K562 (cell line): Measurements from ENCODE around the gene SORT1. TPM values are rescaled to one million over a fixed set of nuclear protein-coding genes. Genes with fewer than 3 reads are reported as not detected.

ENCODE experiments used
- ATAC-seq: fragments of 200-7000 bp; cut with Tn5 transposase; 3 replicates; pipeline ENCODE4 v1.9.1; 2020; ENCODE audit warnings: moderate library complexity
- BruUV-seq: library from RNA; stranded (reverse); fragments of 400-500 nt; replicated peaks from 2 replicates; lab custom pipeline; 2021; lab: Mats Ljungman, UMichigan
- CTCF ChIA-PET: fragments of 300-600 bp; formaldehyde crosslinking; extraction: SDS; loops from one replicate; lab custom pipeline; 2021; ENCODE audit warnings: low intra/inter-chr PET ratio; lab: Yijun Ruan, JAX
- POLR2A ChIA-PET: fragments of 300-600, 350-650 bp; sonication (Branson Sonifier 250); formaldehyde crosslinking; extraction: SDS; loops from one replicate; lab custom pipeline; 2021; ENCODE audit warnings: antibody characterized with exemption, inconsistent platforms; lab: Yijun Ruan, JAX
- DNase-seq, 4 experiments: peaks; one replicate each; pipeline versions ENCODE4 v3.0.0 to v3.0.0-alpha.2; 2011 to 2018; ENCODE audit warnings: low spot score in 3 of 4, mixed read lengths in 3 of 4; ENCODE audit errors: extremely low read depth in 1 of 4
- FAIRE-seq: peaks from 2 replicates; lab custom pipeline; 2011; peaks lifted over from hg19 to GRCh38; lab: Jason Lieb, UNC
- H2AFZ ChIP-seq: 2 replicates; pipeline ENCODE4 v1.6.0; 2011; ENCODE audit warnings: low read depth, low read length, control low read depth, inconsistent platforms
- H3K27ac ChIP-seq: fragments of 200-600 bp; 3 replicates; pipeline ENCODE4 v1.8.0; 2011; ENCODE audit warnings: low read depth, mild to moderate bottlenecking, control low read depth, inconsistent platforms, low read length, moderate library complexity, mixed read lengths; ENCODE audit errors: extremely low read depth
- H3K27me3 ChIP-seq, 2 experiments: fragments of 300-600 bp in 1 of 2; 2 replicates in 1 of 2; 3 replicates in 1 of 2; pipeline versions ENCODE4 v1.6.0 to v1.8.0; 2011; ENCODE audit warnings: inconsistent platforms in 2 of 2, low read length in 2 of 2, mild to moderate bottlenecking in 1 of 2, mixed read lengths in 1 of 2, moderate library complexity in 1 of 2; ENCODE audit not compliant: control insufficient read depth in 2 of 2, insufficient read depth in 2 of 2
- H3K36me3 ChIP-seq: fragments of 300-600 bp; 3 replicates; pipeline ENCODE4 v1.8.0; 2011; ENCODE audit warnings: mild to moderate bottlenecking, low read length, inconsistent platforms; ENCODE audit not compliant: control insufficient read depth, insufficient read depth
- H3K4me1 ChIP-seq, 2 experiments: fragments of 200-600 bp in 1 of 2; replicated peaks in 1 of 2; 2 replicates in 1 of 2; 3 replicates in 1 of 2; pipeline versions ENCODE4 v1.5.1 to v1.8.0; 2011; ENCODE audit warnings: inconsistent platforms in 2 of 2, low read length in 2 of 2, mild to moderate bottlenecking in 1 of 2, mixed read lengths in 1 of 2, moderate library complexity in 1 of 2; ENCODE audit not compliant: control insufficient read depth in 2 of 2, insufficient read depth in 2 of 2
- H3K4me2 ChIP-seq: 2 replicates; pipeline ENCODE4 v1.6.1; 2011; ENCODE audit warnings: low read length, control low read depth, inconsistent platforms, mixed read lengths; ENCODE audit not compliant: insufficient read depth
- H3K4me3 ChIP-seq: fragments of 200-600 bp; sonication (generic), shearing (Covaris generic); 2 replicates; pipeline ENCODE4 v1.5.1; 2016; ENCODE audit warnings: control low read depth, inconsistent platforms
- H3K79me2 ChIP-seq: fragments of 200-600 bp; 3 replicates; pipeline ENCODE4 v1.8.0; 2011; ENCODE audit warnings: low read length, inconsistent platforms; ENCODE audit not compliant: control insufficient read depth, insufficient read depth
- H3K9ac ChIP-seq, 2 experiments: 2 replicates each; pipeline versions ENCODE4 v1.6.0 to v1.6.1; 2011; ENCODE audit warnings: low read depth in 2 of 2, low read length in 2 of 2, control low read depth in 1 of 2, inconsistent platforms in 1 of 2, mild to moderate bottlenecking in 1 of 2, mixed read lengths in 1 of 2; ENCODE audit not compliant: insufficient read depth in 1 of 2
- H3K9me1 ChIP-seq: one replicate; pipeline ENCODE4 v1.6.0; 2011; ENCODE audit warnings: inconsistent platforms, mild to moderate bottlenecking, low read length, moderate library complexity; ENCODE audit not compliant: control insufficient read depth, insufficient read depth
- H3K9me3 ChIP-seq: replicated peaks from 2 replicates; pipeline ENCODE4 v1.5.1; 2011; ENCODE audit warnings: low read depth, low read length, inconsistent platforms; ENCODE audit not compliant: control insufficient read depth, insufficient read depth
- H4K20me1 ChIP-seq: replicated peaks from 2 replicates; pipeline ENCODE4 v1.6.1; 2011; ENCODE audit warnings: low read length, inconsistent platforms, mixed read lengths; ENCODE audit not compliant: control insufficient read depth, insufficient read depth
- FOXA3 ChIP-seq, 2 experiments: fragments of 450-650 bp in 1 of 2; sonication (generic) in 1 of 2; formaldehyde crosslinking; IDR thresholded peaks in 1 of 2; conservative IDR thresholded peaks in 1 of 2; 2 replicates each; pipeline versions ENCODE4 v1.4.0 to v1.8.0; 2020 to 2022; ENCODE audit warnings: mild to moderate bottlenecking in 2 of 2, missing genetic modification reagents in 1 of 2
- HNRNPLL ChIP-seq: fragments of 200-400 bp; formaldehyde crosslinking; IDR thresholded peaks from 2 replicates; pipeline ENCODE4 v1.6.1; 2017; ENCODE audit warnings: low read length, low read depth, mild to moderate bottlenecking; ENCODE audit not compliant: poor library complexity, severe bottlenecking
- KLF10 ChIP-seq: fragments of 250-450 bp; sonication (Bioruptor Pico); IDR thresholded peaks from 2 replicates; pipeline ENCODE4 v1.6.1; 2021; ENCODE audit warnings: matching md5 sums
- RAD21 ChIP-seq, 2 experiments: fragments of 250-450 bp in 1 of 2; fragments of 450-650 bp in 1 of 2; sonication (Bioruptor Pico) in 1 of 2; formaldehyde crosslinking in 1 of 2; IDR thresholded peaks in 1 of 2; conservative IDR thresholded peaks in 1 of 2; 2 replicates each; pipeline versions ENCODE4 v1.4.0 to v1.8.0; 2020 to 2022; ENCODE audit warnings: mild to moderate bottlenecking in 2 of 2, moderate library complexity in 1 of 2
- RERE ChIP-seq: sonication (generic); formaldehyde crosslinking; IDR thresholded peaks from 2 replicates; pipeline ENCODE4 v1.8.0; 2023; ENCODE audit warnings: missing genetic modification reagents, mild to moderate bottlenecking, borderline replicate concordance
- ZNF124 ChIP-seq: sonication (generic); formaldehyde crosslinking; IDR thresholded peaks from 2 replicates; pipeline ENCODE4 v1.8.1; 2022; ENCODE audit warnings: missing genetic modification reagents
- WGBS: fragments of 100-300 bp; shearing (Covaris generic); methylation state at CpG from one replicate; pipeline ENCODE4 v1.1.6; 2016; ENCODE audit warnings: low coverage, mixed read lengths; ENCODE audit not compliant: insufficient coverage; ENCODE audit errors: missing lambda C conversion rate; 5-methylcytosine and 5-hydroxymethylcytosine counted together
- in situ Hi-C: fragments of 300-500 bp; cut with MboI; formaldehyde crosslinking; loops from 4 replicates; pipeline ENCODE4 v1.15.0; 2018; ENCODE audit warnings: inconsistent platforms, mixed read lengths
- intact Hi-C: fragments of 100-400 bp; cut with micrococcal nuclease; formaldehyde crosslinking; loops from 2 replicates; pipeline ENCODE4 v1.14.2; 2022
- polyA plus RNA-seq, 8 experiments: library from polyadenylated mRNA; depleted of rRNA in 4 of 8; stranded (reverse) in 5 of 8; unstranded in 3 of 8; fragments of >200 nt; fragmentation: Nextera tagmentation in 2 of 8; fragmentation: Illumina TruSeq in 1 of 8; extraction: Ambion mirVana in 2 of 8; extraction: Trizol in 1 of 8; gene quantifications; 2 replicates each; pipeline versions ENCODE4 v1.2.1 to v1.2.3, GENCODE V29; 2011 to 2014; ENCODE audit warnings: inconsistent platforms in 1 of 8, missing spikeins in 1 of 8
- total RNA-seq, 7 experiments: library from RNA; depleted of rRNA in 6 of 7; stranded (reverse); fragments of >200 nt in 6 of 7; fragmentation: Illumina TruSeq in 2 of 7; extraction: Trizol in 2 of 7; gene quantifications; 2 replicates each; pipeline versions ENCODE4 v1.2.1 to v1.2.3, GENCODE V29; 2011 to 2021; ENCODE audit warnings: low replicate concordance in 1 of 7
- TF ChIP-seq, protein P1 (sequence below): conservative IDR thresholded peaks from 2 replicates; pipeline ENCODE4 v1.6.1; 2011; ENCODE audit warnings: low read depth, mild to moderate bottlenecking, low read length; ENCODE audit not compliant: control insufficient read depth

SORT1 gene
- total and polyA plus RNA-seq, 9 of the 15 experiments (the other 6 are each of a cell fraction or from before 2014, with no cell fraction given), result 27.4 to 112 (median 65.0) TPM

GRCh38 chr1:109327285-109327684 lies 70.4 kb downstream of the SORT1 start (continued):
- no peak for TF ChIP-seq RERE (CRISPR knock-in tag)
- TF ChIP-seq, protein P1, sequence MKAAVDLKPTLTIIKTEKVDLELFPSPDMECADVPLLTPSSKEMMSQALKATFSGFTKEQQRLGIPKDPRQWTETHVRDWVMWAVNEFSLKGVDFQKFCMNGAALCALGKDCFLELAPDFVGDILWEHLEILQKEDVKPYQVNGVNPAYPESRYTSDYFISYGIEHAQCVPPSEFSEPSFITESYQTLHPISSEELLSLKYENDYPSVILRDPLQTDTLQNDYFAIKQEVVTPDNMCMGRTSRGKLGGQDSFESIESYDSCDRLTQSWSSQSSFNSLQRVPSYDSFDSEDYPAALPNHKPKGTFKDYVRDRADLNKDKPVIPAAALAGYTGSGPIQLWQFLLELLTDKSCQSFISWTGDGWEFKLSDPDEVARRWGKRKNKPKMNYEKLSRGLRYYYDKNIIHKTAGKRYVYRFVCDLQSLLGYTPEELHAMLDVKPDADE, result no peak

GRCh38 chr1:109322974-109323373 lies 74.7 kb downstream of the SORT1 start:
- no peak overlapping the region for H3K27ac ChIP-seq
- peaks cover 90% of the 10 kb centered on the region for H3K36me3 ChIP-seq
- H3K9ac ChIP-seq, result no peak overlapping the region
- intact Hi-C loops (no loop called here), in situ Hi-C loops (no loop called here)
- no peaks in the 10 kb centered on the region for H3K9me3 ChIP-seq
- BruUV-seq, result no TSS peak
- ATAC-seq (no peak), DNase-seq (no peak), FAIRE-seq (no peak)
- H3K79me2 ChIP-seq, result no peaks in the 10 kb centered on the region
- H3K4me3 ChIP-seq, result no peak overlapping the region
- ChIA-PET POLR2A (interaction anchor here (0.7 to 1.3 kb wide), 5 partner anchors 12 to 38 kb away, joined by 3 to 7 read pairs (median 3); no protein-coding TSS in a partner anchor), CTCF (no interaction called here)
- H4K20me1 ChIP-seq, result no peaks in the 10 kb centered on the region
- 94% methylated on average over 6 of the region's 6 CpGs for WGBS
- no peaks in the 10 kb centered on the region for H3K9me1 ChIP-seq
- no peak overlapping the region for H3K4me2 ChIP-seq
- no peak overlapping the region for H2AFZ ChIP-seq
- H3K27me3 ChIP-seq, result no peaks in the 10 kb centered on the region
- H3K4me1 ChIP-seq, result no peaks in the 10 kb centered on the region
- no peak for TF ChIP-seq FOXA3 (CRISPR knock-in tag; conservative IDR thresholded peaks at IDR 0.05 in 1 of 2, IDR thresholded peaks at IDR 0.05 in 1 of 2)
- no peak for TF ChIP-seq HNRNPLL
- no peak for TF ChIP-seq ZNF124
- TF ChIP-seq RAD21 (CRISPR knock-in tag; conservative IDR thresholded peaks at IDR 0.05 in 1 of 2, IDR thresholded peaks at IDR 0.05 in 1 of 2), result no peak
- TF ChIP-seq KLF10, result no peak
- TF ChIP-seq, all 486 proteins: peak for 0
